ENCODE results near the gene DHFR.

Gene DHFR

DNA sequence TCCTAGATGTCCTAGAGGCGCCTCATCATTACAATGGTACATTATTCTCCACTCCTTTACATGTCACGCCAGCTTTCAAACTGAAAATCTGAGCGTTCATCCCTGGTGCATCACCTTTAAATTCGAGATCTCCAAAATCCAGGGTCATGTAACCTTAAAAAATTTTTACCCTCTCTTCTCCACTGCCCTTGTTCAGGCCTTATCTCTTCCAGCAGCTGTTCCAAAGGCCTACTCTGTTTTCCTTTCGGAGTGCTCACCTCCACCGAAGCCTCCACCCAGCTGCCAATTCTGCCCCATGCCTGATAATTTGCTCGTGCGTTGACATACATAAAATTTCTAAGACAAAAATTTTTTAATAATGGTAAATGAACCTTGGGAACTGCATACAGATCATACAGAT is 1.3 kb downstream of the DHFR start:
- FAIRE-seq = no peak

DNA sequence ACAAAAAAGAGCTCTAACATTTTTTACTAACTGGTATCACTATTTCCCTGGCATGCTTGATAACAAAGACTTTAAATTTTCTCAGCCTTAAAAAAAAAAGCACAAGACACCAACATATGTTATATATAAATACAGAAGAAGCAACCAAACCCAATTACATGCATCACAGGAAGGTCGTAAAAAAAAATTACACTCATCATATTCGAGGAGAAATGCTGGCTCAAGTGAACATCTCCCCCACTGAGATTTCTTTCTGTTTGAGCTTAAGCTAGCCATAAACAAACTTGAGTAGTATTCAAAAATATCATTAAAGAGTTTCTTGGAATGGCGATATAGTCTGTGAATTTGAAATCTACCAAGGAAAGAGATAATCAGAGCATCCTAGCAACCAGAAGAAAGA is 7.9 kb downstream of the DHFR start:
- no peak for FAIRE-seq

DNA sequence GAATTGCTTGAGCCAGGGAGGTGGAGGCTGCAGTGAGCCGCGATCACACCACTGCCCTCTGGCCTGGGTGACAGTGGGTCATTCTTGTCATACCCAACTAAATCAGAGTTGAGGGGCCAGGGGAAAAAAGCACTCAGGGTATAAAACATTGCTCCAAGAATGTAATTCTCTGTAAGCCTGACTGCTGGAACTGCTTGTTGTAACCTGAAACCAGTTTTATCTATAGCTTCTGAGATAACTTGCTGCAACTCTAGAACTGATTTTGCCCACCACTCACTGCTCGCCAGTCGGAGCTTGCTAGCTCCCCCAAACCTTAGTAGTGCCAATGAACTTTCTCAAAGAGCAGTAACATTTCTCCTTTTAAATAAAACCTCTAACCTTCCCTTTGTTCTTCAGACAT is 9.9 kb downstream of the DHFR start:
- FAIRE-seq = no peak

DNA sequence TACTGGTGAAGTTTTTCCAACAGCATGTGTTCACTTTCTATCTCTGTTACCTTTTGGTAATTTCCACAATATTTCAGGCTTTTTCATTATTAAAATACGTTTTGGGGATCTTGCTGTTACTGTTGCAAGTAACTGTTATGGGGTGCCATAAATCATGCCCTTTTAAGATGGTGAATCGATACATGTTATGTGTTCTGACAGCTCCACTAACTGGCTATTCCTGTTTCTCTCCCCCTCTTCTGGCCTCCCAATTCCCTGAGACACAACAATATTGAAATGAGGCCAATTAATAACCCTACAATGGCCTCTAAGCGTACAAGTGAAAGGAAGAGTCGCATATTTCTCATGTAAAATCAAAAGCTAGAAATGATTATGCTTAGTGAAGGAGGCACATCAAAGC is 13.4 kb downstream of the DHFR start:
- no peak for FAIRE-seq

DNA sequence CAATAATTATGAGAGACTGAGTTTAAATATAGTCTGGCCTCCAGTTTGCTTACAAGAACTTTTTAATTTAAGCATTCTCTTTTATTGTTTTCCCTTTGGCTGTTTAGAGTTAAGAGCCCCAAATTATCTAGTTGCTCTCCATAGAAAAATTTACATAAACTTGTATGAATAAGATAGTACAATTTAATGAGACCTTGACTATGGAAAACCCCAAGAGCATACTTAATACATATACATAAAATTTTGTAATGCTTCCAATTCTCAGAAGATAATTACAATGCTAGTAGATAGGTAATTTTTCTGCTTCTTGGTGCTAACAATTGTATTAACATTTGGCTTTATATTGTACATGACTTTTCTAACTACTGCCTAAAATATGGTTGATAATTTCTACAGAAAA is 20.6 kb downstream of the DHFR start:
- FAIRE-seq = no peak

DNA sequence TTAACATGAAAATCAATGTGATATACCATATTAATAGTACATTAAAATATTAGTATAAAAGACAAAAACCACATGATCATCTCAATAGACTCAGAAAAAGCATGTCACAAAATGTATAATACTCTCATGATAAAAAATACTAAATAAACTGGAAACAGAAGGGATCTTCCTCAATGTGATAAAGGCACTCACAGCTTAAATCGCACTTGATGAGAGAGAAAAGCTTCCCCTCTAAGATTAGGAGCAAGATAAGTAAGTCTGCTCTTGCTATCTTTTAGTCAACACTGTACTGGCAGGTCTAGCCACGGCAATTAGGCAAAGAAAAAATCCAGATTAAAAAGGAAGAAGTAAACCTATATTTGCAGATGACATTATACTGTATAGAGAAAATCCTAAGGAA is 22.1 kb downstream of the DHFR start:
- FAIRE-seq = no peak

DNA sequence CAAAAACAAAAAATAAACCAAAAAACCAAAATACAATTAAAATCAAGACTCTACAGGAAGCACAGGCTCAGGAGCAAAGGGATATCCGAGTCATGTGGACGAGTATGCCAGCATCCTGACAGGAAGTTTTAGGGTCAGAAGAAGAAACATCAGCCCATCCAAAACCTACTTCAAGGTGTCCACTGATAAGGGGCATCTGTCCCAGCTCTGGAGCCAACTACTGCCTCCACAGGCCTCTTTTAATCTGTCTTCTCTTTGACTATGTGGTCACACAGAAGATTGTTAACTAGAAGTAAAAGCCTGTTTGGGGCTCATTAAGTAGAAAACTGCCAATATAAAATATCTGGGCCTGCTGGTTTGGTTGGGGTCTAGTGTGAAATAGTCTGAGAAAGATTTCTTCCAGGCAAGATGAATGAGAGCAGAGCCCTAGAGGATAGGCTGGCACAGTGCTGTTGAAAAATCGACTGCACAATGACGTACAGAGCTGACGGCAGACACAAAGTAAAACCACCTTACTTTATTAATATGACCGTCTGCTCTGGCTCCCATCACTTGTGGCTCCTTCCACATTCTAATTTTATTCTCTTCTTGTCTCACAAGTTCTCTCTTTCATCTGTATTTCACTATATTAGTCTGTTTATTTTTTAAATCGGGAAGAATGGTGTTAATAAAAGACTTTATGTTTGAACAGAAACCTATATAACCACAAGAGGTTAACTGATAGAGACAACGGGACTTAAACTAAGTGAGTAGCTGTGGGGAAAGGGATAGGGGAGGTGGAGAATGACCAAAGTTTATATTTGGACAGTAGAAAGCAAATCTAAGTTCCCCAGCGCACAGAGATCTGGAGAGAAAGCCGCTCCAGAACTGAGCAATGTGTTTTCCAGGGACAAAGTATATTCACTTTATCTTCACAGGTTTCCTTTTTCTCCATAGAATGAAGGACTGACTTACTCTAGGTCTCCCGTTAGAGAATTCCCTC is 23.2 kb downstream of the DHFR start:
- FAIRE-seq = no peak

DNA sequence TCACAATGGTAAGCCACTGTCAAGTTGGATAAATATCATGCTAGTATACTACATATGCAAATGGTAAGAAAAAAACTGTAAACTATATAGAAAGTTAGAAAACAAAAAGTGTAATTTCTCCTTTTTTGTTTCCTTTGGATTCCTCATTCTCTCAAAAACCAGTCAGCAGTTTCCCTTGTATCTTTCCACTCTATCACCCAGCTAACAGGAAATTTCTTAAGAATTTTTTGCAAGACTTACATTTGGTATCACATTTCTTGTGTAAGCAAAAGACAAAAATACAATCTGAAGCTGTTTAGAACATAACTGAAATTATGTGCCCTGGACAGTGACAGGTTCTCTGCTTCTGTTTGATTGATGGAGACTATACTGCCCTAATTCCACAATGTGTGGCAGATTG is 25.5 kb downstream of the DHFR start:
- no peak for FAIRE-seq

DNA sequence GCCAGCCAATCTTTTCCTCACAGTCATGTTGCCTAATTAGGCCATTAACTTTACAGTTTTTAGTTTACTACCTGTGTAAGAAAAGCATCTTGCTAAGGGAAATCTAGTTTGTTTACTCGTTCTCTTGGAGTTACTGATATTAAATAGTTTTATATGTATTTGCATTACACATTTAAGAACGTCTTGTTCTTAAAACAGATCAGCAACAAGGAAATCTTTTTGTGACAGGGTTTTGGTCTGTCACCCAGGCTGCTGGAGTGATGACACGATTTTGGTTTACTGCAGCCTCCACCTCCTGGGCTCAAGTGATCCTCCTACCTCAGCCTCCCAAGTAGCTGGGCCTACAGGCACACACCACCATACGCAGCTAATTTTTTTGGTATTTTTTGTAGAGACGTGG is 29.6 kb downstream of the DHFR start:
- FAIRE-seq = no peak

DNA sequence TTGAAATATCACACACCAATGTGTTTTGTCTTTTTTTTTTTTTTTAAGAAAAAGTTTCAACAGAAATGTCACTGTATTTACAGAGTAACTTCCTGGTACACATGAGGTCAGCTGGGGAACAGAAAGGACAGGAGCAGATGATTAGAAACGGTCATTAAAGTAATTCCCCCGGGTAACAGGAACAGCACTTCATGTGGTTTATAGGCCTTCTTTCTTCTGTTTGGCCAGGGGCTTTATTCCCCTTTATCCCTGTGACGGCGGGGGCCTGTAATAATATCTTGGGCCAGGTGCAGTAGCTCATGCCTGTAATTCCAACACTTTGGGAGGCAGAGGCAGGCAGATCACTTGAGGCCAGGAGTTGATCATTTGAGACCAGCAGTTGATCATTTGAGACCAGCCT is 30.8 kb downstream of the DHFR start:
- FAIRE-seq = no peak

DNA sequence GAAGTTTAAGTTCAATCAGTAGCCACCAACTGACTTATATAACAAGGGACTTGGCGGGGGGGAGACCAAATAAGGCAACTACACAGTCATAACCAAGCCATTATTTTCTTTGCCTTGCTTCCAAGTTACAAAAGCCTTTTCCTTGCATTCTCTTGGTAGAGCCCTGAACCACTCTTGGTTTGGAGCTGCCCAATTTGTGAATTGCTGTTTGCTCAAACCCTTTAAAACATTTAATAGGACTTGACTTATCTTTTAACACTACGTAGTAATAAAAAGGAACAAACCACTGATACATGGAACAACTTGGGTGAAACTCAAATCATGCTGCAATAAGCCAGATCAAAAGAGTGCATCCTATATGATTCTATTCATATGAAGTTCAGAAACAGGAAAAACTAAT is 32.0 kb downstream of the DHFR start:
- FAIRE-seq = no peak

DNA sequence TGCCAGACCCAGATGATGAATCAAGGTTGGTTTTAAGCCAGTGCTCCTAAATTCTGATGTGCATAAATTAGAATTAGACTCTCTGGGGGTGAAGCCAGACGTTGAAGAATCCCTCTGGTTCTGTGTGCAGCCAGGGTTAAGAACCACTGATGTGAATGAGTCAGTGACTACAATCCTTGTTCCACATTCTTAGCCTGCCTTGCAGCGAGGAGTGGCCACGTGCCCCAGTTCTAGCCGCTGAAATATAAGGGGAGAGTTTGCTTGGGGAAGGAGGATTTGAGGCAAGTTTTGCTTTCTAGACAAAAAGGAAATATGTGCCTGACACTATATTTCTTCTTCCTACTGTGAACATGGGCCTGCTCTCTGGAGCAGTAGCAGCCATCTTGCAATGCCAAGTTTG is 34.6 kb downstream of the DHFR start:
- FAIRE-seq = no peak

DNA sequence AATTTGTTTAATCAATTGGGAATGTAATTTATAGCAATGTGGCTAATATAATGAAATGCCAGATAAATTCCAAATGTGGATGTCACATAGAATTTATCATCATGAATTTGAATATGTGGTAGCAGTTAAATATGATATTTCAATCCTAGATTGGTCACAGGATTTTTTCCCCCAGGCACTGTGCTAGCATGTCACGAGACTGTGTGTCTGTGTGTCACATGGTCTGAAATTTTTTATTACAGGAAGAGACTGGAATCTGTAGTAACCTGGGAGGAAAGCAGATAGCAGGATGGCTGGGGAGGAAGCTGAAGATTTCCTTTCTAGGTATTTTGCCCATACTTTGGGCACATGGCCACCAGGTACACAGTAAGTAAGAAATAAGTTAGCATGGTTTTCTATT is 35.7 kb downstream of the DHFR start:
- FAIRE-seq = no peak

DNA sequence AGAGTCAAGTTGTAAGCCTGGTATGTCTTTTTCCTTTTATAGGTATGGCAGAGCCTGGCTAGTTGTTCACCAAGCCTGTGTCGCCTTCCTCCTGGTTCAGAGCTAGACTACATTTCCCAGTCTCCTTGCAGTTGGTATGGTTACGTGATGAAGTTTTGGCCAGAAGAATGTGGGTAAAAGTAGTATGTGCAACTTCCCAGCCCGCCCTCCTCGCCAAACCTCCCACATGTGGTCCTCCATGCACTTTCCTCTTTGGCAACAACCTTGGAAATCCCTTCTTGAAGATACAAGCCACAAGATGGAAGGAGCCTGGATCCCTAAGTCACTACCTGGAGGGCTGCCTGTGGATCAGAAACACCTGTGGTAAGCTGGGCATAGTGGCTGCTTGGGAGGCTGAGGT is 36.3 kb downstream of the DHFR start:
- no peak for FAIRE-seq

DNA sequence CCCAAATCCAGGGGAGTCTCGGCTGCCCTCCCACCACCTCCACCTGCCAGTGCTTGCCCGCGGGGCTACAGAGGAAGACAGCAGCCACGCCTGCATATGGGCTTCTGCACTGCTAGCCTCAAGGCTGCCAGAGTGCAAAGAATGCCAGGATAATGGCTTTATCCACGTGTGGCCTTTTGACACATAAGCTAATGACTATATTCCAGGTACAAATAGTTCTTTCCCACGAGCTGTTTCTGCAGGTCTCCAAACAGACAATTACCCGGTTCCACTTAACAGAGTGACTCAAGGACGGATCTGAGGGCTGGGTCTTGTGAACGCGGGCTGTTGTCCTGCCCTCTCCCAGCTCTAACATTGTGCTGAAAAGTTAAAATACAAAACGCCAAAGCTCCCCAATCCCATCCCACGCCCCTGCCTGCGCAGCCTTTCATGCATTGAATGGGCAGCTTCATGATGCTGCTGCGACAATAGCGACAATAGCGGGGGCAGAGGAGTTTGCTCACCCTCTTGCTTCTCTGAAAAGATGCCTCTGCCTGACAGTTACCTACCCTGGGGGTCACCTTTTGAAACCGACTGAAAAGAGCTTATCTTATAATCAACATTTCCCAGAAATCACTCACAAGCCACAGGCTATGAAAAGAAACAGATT is 39.4 kb downstream of the DHFR start:
- no peak for FAIRE-seq

DNA sequence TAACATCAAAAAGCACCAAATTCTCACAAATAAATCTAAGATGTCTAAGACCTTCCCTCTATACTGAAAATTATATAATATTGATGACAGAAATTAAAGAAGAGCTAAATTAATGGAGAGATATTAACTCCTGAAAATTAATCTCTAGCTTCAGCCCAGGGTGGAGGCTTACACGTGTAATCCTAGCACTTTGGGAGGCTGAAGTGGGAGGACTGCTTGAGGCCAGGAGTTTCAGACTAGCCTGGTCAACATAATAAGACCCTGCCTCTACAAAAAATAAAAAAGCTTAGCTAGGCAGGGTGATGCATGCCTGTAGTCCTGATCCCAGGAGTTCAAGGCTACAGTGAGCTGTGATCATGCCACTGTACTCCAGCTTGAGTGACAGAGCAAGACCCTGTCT is 45.1 kb downstream of the DHFR start:
- no peak for FAIRE-seq

DNA sequence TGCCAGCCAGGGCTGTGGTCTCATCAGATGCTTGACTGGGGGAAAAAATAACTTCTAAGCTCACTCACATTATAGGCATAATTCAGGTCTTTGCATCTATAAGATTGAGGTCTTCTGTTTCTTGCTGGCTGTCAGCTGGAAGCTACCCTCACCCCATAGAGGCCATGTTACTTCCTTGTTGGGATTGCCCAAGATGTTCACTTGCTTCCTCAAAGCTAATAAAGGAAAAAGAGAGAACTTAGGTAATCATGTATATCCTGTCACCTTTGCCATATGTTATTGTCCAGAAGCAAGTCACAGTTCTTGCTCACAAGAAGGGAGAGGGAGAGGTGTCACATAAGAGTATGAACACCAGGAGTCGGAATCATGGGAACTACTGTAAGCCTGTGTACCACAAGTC is 46.1 kb downstream of the DHFR start:
- FAIRE-seq = no peak

DNA sequence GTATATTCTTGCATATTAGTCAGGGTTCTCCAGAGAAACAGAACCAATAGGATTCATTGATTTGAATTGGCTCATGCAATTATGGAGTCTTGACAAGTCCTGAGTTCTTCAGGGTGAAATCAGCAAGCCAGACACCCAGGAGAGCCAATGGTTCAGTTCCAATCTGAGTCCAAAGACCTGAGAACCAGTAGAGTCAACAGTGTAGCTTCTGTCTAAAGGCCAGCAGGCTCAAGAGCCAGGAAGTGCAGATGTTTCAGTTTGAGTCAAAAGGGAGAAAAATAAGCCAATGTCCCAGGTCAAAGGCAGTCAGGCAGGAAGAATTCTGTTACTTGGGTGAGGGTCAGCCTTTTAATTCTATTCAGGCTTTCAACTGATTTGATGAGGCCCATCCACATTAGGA is 47.0 kb downstream of the DHFR start:
- FAIRE-seq = no peak

DNA sequence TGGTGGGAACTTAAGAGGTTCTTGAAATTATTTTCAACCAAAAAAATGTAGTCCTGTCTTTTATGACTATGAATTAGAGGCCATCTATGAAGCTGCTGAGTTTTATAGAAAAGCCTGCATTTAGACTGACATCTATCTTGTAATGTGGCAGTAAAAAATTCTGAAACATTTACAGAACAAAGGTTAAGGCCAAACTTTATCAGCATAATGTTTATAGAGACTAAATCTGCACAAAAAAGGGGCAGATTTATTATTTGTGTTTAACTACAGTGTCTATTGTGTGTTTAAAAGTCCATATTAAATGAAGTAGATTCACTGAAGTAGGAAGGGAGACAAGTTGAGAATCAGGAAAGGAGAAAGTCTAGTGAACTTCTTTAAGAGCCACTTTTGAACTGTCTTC is 47.4 kb downstream of the DHFR start:
- no peak for FAIRE-seq

DNA sequence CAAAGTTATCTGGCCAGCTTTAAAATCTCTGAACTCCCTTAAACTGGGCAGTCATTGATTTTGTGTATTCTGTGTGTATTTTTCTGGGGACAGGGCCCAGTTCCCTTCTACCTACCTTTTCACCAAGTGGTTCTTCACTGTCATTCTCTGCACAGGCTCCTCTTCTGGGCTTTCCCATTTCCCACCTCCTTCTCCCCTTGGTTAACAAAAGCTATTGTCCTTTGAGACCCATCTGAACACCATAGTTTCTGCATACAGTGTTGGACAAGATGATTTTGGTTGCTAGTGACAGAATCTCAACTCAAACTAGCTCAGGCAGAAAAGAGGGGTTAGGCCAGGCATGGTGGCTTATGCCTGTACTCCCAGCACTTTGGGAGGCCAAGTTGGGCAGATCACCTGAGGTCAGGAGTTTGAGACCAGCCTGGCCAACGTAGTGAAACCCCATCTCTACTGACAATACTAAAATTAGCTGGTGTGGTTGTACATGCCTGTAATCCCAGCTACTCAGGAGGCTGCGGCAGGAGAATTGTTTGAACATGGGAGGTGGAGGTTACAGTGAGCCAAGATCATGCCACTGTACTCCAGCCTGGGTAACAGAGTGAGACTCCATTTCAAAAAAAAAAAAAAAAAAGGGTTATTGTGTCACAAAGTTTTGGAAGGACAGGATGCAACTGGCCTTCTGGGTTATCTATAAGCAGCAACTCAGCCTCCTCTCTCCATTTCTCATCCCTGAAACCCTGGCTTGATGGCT is 53.7 kb downstream of the DHFR start:
- no peak for FAIRE-seq

DNA sequence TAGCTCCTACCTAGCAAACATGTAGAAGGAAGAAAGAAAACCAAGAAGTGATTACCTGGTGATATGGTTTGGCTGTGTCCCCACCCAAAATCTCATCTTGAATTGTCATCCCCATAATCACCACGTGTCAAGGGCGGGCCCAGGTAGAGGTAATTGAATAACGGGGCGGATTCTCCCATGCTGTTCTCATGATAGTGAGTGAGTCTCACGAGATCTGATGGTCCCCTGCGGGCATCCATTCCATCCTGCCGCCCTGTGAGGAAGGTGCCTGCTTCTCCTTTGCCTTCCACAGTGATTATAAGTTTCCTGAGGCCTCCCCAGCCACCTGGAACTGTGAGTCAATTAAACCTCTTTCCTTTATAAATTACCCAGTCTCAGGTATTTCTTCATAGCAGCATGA is 57.3 kb downstream of the DHFR start:
- no peak for FAIRE-seq

DNA sequence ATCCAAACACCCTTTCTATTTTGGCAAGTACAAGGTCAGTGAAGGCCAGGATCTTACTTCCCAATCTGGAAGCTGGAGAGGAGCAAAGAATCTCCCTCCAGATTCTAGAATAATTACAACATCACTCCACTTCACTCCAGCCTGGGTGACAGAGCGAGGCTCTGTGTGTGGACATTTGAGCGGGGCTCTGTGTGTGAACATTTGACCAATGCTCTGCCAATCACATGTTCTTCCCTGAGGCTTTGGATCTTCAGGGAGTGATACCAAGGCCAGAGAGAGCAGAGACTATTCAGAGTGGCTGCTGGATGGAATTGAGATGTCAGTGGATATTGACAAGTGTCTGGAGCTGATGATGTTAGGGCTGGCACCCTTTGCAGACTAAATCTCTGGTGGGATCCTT is 60.0 kb downstream of the DHFR start:
- FAIRE-seq = no peak

DNA sequence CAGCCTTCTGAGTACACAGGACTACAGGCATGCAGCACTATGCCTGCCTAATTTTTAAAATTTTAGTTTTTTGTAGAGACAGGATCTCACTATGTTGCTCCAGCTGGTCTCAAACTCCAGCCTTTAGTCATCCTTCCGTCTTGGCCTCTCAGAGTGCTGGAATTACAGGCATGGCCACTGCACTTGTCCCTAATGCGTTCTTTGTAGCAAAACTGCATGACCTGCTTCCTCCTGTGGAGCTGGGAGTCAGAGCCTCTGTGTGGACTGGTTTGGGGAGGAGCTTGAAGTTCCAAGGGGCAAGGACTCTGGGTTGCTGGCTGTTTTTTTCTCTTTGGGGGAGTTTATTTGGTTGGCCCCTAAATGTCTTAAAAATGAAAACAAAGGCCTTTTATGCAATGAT is 62.0 kb downstream of the DHFR start:
- no peak for FAIRE-seq

DNA sequence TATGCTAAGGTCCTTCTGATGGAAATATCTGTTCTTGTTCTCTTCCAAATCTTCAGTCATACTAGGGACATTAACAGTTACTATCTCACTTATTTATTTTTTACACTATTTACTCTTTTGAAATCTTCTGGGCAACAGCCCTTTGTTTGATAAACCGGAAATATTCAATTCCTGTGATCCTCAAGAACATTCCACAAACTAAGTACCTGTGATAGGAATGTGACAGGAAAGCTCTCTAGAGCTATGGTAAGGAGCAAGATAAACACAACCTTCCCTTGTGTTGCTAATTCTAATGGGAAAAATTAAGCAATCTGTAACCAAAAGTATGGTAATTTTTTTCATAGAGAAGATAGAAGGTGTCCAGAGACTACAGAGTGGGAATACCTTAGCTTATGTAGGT is 62.7 kb downstream of the DHFR start:
- no peak for FAIRE-seq
